Measurements from ENCODE around the gene TMEM263. TPM values are rescaled to one million over a fixed set of nuclear protein-coding genes. Genes with fewer than 3 reads are reported as not detected.
A peak's percentile ranks its signal among the peaks of the same experiment; 100 is the strongest.
"Not testable (repeated sequence)": the region's sequence is repeated elsewhere in the genome, so short reads cannot be mapped to it uniquely, and the experiment has no call there.

TMEM263 gene
- total RNA-seq, result 37.3 and 37.5 TPM in 2 replicates

- peak; percentile 99 for DNase-seq (ENCODE audit: low read depth in 2 of 2)
Observed at GRCh38 chr12:106955377-106956047, at the start of gene TMEM263. Gene TMEM263 (plus strand): TSS chr12:106955907. CDS start chr12:106967117, 11,210 bp downstream.

- DNase-seq (ENCODE audit: low read depth in 2 of 2), result no peak
Observed at GRCh38 chr12:106906715-106907114, 49.0 kb upstream of the TMEM263 start.

GRCh38 chr12:106907411-106907810 lies 48.3 kb upstream of the TMEM263 start:
- DNase-seq (ENCODE audit: low read depth in 2 of 2), result no peak

GRCh38 chr12:106907846-106908245 lies 47.9 kb upstream of the TMEM263 start:
- DNase-seq (ENCODE audit: low read depth in 2 of 2), result no peak

- DNase-seq (ENCODE audit: low read depth in 2 of 2), result no peak
Observed at GRCh38 chr12:106908561-106908960, 47.1 kb upstream of the TMEM263 start.

- no peak for DNase-seq (ENCODE audit: low read depth in 2 of 2)
Observed at GRCh38 chr12:106910202-106910601, 45.5 kb upstream of the TMEM263 start.

GRCh38 chr12:106911581-106911980 lies 44.1 kb upstream of the TMEM263 start:
- no peak for DNase-seq (ENCODE audit: low read depth in 2 of 2)

- DNase-seq (ENCODE audit: low read depth in 2 of 2), result no peak
Observed at GRCh38 chr12:106913456-106913855, 42.3 kb upstream of the TMEM263 start.

GRCh38 chr12:106914796-106915634 lies 40.7 kb upstream of the TMEM263 start:
- no peak for DNase-seq (ENCODE audit: low read depth in 2 of 2)

GRCh38 chr12:106915635-106916026 lies 40.1 kb upstream of the TMEM263 start:
- no peak for DNase-seq (ENCODE audit: low read depth in 2 of 2)

- peak; percentile 17 to 73 for DNase-seq (ENCODE audit: low read depth in 2 of 2)
Observed at GRCh38 chr12:106917503-106917902, 38.2 kb upstream of the TMEM263 start.

GRCh38 chr12:106918746-106919145 lies 37.0 kb upstream of the TMEM263 start:
- DNase-seq (ENCODE audit: low read depth in 2 of 2), result peak; percentile 46 to 72

- peak; percentile 70 to 75 for DNase-seq (ENCODE audit: low read depth in 2 of 2)
Observed at GRCh38 chr12:106919910-106920544, 35.7 kb upstream of the TMEM263 start.

- DNase-seq (ENCODE audit: low read depth in 2 of 2), result not testable (repeated sequence)
Observed at GRCh38 chr12:106921976-106922375, 33.7 kb upstream of the TMEM263 start.

GRCh38 chr12:106923594-106923993 lies 32.1 kb upstream of the TMEM263 start:
- DNase-seq (ENCODE audit: low read depth in 2 of 2), result not testable (repeated sequence)

GRCh38 chr12:106924268-106924861 lies 31.3 kb upstream of the TMEM263 start:
- no peak for DNase-seq (ENCODE audit: low read depth in 2 of 2)

- no peak for DNase-seq (ENCODE audit: low read depth in 2 of 2)
Observed at GRCh38 chr12:106926657-106927056, 29.1 kb upstream of the TMEM263 start.

GRCh38 chr12:106934277-106934676 lies 21.4 kb upstream of the TMEM263 start:
- DNase-seq (ENCODE audit: low read depth in 2 of 2), result no peak

GRCh38 chr12:106941481-106942156 lies 14.1 kb upstream of the TMEM263 start:
- DNase-seq (ENCODE audit: low read depth in 2 of 2), result no peak

GRCh38 chr12:106942775-106943174 lies 12.9 kb upstream of the TMEM263 start:
- no peak for DNase-seq (ENCODE audit: low read depth in 2 of 2)

- DNase-seq (ENCODE audit: low read depth in 2 of 2), result no peak
Observed at GRCh38 chr12:106945261-106945851, 10.4 kb upstream of the TMEM263 start.

All from lung microvascular endothelial cell (primary cell).